ENCODE results near the gene OLFML1.
A peak's percentile ranks its signal among the peaks of the same experiment; 100 is the strongest.

The OLFML1 gene

DNA sequence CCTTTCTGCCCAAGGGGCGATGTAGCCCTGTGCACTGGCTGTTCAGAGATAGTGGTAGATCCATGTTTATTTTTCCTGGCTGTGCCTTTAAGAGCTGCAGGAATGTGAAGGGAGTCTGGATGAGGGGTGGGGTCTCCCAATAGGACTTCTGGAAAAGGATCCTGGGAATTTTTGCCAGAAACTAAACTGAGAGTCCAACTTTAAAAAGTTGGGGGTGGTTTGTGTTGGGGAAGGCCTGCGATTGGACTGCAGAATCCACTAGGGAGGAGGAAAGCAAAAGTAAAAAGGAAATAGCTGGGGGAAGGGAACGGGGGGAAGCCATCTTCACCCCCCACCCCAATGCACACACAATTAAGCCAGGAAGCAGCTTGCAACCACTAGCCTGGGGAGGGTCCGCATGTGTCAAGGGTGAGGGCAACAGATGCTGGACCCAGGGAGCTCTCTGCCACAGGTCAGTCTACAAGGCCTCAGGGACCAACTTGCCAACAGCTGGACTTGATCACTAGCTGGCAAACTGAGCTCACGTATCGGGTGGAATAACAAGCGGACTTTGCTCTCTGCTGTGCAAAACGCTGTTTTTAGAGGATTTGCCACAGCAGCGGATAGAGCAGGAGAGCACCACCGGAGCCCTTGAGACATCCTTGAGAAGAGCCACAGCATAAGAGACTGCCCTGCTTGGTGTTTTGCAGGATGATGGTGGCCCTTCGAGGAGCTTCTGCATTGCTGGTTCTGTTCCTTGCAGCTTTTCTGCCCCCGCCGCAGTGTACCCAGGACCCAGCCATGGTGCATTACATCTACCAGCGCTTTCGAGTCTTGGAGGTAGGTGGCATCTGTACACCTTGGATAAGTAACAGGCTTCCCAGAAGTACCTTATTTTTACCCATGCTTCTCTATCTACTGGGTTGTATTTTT, at the start of gene OLFML1:
TSS of gene OLFML1 (plus strand) at position 321 of the 912 bp plus-strand sequence. CDS start at position 691, 370 bp downstream.
- no peak for DNase-seq

- no peak for DNase-seq
Observed at GRCh38 chr11:7436146-7436545, 49.2 kb upstream of the OLFML1 start.

GRCh38 chr11:7436657-7437056, 48.6 kb upstream of the OLFML1 start:
- DNase-seq = no peak

DNA sequence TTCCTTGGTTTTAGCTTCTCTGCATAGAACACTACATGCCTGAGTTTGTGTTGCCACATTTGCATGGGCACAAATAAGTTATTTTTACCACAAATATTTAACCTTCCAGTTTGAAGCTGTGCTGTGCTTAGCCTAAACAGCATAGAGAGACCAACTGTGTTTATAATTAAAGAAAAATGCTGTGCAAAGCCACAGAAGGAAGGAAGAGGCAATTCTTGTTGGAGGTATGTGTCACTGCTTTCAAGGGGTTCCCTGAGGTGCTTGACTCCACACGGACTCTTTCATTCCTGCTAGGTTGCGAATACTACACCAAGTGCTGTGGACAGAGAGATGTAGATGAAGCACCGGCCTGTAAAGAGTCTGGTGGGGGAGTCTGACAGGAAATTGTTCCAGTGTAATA, 47.6 kb upstream of the OLFML1 start:
- DNase-seq = no peak

GRCh38 chr11:7439746-7440320, 45.5 kb upstream of the OLFML1 start:
- no peak for DNase-seq

- DNase-seq = peak; percentile 19
Observed at GRCh38 chr11:7442588-7443215, 42.6 kb upstream of the OLFML1 start.

DNA sequence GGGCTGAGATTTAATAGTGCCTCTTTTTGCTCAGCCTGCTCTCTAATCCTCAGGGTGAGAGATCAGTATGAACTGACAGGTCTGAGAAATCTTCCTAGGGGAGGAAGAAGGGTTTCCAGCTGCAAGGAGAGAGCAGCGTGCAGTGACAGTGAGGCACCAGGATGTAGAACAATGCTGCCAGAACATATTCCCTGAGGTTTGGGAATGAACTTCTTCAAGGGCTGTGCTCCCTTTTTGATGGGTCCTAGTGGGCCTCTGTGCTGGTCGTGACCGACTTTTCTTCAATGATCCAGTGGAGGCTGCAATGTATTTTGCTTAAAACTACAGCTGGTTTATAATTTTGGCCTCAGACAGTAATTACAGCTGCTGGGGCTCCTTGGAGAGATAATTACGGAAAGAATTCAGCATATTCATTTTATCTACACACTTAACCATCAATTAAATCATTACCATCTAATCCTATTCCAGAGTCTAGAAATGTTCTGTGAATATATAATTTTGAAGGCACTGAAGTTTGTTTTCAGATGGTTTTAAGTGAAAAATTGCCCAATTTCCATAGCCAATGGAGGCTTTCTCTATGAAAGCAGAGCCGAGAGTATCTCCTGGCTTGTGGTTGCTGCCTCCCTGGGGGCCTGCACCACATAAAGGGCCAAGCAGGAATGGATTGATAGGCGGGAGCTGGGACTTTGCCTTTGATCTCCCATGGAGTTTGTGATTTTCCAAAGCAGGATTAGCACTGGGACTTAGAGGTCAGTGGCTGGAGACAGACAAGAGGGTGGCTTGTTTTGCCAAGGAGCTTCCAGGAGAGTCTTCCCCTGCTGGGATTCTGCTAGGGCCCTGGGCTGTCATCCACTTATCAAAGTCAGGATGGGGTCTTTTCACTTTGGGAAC, 41.0 kb upstream of the OLFML1 start:
- no peak for DNase-seq

GRCh38 chr11:7445564-7445963, 39.7 kb upstream of the OLFML1 start:
- no peak for DNase-seq

GRCh38 chr11:7448201-7448600, 37.1 kb upstream of the OLFML1 start:
- DNase-seq = no peak

GRCh38 chr11:7449211-7449840, 36.0 kb upstream of the OLFML1 start:
- no peak for DNase-seq

- DNase-seq = no peak
Observed at GRCh38 chr11:7449841-7450214, 35.5 kb upstream of the OLFML1 start.

GRCh38 chr11:7450836-7451235, 34.5 kb upstream of the OLFML1 start:
- DNase-seq = no peak

DNA sequence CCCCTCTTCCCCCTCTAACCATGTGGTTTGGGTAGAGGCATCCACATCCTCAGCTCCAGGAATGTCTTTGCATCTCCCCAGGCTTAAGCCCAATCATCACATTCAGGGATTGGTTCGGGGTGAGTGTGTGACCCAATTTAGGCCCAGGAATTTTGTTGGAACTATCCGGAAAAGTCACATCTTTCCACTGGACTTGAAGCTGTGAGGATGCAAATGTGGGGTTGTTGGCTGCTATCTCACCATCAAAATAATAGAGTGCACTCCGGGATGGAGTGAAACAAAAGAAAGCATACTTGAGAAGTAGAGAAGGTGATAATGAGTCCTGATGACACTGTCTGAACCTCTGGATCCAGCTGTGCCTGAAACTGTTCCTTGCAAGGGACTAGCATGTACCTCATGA, 33.8 kb upstream of the OLFML1 start:
- no peak for DNase-seq

DNA sequence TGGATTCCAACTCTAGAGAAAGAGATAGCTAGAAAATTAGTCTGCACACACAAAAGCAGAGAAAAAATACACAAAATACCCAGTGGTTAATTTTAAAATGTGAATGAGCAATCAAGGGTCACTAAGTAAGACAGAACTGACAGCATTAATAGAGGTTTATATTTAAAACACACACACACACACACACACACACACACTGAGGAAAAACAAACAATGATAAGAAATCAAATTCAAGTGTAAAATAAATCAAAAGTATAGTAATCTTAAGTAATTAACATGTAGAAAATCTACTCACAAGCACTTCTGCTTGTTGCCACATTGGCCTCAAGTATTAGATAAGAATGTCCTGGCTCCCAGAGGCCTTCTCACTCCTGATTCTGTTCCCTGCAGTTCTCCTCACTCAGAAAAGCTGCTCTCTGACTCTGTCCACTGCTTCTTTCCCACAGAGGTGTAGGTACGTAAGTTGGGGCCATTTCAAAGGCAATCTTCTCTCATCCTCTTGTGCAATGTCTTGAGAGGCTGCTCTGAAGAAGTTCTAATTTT, 33.3 kb upstream of the OLFML1 start:
- no peak for DNase-seq

DNA sequence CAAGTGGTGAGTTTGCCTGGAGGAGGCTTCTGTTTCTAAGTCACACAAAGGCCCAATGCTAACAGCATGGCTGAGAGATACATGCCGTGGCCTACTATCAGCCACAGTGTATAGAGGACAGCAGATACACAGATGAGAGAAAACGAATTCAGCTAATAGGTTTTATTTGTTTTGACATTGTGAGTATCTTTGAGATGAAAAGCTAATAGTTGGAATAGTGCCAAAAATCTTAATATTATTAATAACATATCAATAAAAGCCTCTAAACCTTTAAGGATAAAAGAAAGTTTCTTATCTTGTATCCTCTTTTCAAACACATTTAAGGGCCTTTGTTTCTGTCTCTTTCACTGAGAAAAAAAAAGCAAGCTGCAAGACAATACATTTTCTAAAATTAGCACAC, 30.5 kb upstream of the OLFML1 start:
- DNase-seq = no peak

GRCh38 chr11:7457211-7457610, 28.1 kb upstream of the OLFML1 start:
- DNase-seq = no peak

DNA sequence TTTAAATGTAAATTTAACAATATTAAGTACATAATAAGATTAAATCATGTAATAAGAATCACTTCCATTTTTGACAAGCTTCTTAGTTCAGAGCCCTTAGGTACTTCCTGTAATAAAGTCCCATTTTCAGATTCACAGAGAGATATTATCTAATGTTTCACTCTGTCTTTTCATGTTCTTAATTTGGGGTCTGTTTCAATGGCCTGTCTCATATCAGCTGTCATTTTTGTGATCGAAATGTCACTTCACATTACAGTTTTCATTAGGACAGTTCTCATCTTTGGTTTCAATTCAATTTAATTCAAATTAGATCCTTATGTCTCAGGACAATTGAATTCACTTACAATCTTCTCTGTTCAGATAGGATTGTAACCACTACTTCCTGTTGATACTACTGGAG, 22.6 kb upstream of the OLFML1 start:
- no peak for DNase-seq

- no peak for DNase-seq
Observed at GRCh38 chr11:7467652-7468051, 17.7 kb upstream of the OLFML1 start.

DNA sequence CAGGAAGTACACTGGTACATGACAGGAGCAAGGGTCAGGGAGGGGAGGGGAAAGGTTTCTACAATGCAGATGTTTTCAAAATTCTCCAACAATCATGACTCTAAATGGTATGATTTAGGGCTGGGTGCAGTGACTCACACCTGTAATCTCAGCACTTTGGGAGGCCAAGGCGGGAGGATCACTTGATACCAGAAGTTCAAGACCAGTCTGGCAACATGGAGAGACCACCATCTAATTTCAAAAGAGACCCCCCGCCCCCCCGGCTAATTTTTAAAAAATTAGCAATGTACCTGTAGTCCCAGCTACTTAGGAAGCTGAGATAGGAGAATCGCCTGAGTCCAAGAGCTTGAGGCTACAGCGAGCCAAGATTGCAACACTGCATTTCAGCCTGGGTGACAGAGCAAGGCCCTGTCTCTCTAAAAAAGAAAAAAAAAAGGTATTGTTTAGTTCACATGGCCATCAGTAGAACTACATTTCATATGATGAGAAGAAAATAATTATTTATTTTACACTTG, 15.9 kb upstream of the OLFML1 start:
- no peak for DNase-seq

DNA sequence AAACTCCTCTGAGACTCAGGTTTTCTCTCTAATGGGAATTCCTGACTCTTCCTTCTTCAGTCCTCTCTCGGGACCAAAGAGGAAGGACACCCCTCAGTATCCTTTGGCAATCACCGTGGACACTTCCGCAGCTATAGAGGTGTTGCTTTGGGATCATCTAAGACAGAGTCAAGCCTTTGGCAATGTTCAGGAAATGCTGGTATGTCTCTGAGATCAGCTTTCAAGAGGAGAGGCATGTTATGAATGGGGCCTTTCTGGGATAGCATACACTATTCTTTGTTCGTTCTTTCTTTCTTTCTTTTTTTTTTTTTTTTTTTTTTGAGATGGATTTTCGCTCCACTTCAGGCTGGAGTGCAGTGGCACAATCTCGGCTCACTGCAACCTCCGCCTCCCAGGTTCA, 14.2 kb upstream of the OLFML1 start:
- no peak for DNase-seq

DNA sequence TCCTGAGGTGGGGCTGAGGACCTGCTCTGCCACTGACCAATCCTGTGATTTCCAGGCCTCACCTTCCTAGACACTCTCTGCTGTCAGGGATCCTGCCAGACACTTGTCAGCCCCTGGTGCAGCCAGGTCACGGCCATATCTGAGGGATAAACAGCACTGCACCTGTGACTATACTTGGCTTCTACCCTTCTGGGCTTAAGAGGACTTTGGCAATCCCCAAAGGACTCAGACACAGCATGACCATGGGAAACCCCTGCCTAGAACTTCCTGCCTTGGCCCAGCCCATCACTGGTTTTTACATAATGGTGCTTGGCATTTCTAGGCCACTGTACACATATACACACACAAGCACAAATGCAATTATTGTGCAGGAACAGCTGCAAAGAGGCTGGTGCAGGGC, 11.6 kb upstream of the OLFML1 start:
- no peak for DNase-seq

- no peak for DNase-seq
Observed at GRCh38 chr11:7480113-7480512, 5.2 kb upstream of the OLFML1 start.
